Measurements from ENCODE around the gene HPCA.

HPCA gene

DNA sequence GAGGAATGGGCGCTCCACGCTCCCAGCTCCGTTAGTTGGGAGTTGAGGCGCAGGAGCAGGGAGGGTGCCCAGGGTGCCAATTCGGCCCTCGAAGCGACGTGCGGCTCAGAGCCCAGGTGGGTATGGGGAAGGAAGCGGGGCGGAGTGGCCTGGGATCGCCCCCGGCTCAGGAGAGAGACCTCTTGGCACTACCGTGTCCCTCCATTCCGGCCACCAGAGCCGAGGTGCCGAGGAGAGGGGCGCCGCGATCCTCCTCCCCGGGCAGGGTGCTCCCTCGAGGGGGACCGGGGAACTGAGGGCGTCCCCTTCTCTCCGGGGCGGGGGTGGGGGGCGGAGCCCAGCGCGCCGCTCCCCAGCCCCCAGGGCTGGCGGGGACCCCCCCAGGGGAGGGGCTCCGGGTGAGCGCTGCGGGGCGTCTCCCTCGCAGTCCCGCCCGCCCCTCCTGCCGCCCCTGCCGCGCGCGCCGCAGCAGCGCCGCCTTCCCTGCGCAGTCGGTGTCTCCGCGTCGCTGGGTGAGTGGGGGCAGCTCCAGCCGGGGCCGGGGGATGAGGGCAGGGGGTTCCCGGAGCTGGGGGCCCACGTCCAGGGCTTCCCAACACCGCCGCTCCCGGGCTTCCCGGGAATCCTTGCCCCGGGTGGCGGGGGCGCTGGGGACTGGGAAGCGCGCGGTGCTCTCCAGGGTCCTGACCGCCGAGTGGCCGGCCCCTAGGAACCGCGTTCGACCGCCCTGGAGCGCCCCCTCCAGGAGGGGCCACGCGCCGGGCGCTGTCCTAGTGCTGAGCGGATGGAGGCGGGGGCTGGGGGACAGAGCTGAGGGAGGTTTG, at the start of gene HPCA:
Gene HPCA (plus strand): TSS at position 488 of the 824 bp plus-strand sequence. CDS start 2,408 bp downstream, outside the sequence.
- DNase-seq = no peak

DNA sequence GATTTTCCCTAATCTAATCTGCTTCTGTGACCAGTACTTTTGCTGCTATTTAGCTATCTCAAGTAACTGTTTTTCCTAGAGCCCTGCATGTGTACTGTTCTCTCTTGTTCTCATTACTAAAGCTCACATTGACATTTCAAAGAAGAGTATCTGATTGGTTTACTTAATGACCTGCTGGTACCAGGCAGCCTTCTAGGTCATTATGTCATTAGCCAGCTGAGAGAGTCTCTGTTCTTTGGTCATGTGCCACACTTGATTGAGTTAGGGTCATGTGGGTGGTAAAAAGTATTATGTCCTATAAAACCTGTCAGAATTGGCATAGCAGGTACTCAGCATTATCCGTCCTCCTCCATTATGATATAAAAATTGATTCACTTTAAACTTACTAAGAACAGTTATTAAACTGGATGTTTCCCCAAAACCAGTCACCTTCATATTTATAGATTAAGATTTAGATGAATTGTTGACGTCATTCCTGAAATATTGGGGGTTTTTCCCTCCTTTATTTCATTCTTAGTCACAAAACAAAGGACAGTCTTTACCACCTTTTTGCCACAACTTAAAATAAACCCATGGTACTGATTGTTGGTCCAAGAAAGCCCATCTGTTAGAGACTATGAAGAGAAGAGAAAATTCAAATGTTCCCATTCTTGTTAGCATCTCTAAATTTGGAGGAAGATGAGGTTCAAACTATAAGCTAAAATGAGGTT, 37.8 kb upstream of the HPCA start:
- DNase-seq = no peak

DNA sequence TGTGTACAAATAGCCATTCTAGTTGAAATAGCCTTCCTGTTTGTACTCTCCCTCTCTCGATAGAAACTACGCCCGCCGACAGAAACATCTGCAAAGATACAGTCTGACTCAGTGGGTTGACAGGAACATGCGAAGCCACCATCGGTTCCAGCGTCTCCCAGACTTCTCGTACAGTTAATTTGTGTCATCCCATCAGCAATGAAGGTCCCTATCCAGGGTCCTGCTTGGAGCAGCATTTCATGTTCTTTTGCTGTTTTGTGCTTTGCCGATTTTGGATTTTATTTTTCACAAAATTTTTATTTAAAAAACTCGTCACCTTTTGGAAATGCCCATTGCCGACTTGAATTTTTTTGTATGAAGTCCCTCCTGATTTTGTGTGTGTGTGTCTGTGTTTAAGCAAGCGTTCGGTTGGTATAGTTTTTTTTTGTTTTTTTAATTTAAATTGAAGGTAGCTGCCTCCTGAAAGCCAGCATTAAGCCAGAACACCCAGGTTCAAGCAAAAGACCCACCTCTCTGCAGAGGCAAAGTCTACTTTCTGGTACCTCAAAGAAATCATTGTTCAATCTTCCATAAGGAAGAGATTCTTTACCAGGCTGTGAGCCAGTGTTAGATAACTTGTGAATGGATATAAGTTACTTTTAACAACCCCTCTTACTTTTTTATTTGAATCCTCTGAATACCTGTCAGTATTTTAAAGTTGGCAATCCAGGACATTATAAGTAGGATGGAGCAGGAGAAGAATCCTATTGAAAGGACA, 30.3 kb upstream of the HPCA start:
- DNase-seq = no peak

DNA sequence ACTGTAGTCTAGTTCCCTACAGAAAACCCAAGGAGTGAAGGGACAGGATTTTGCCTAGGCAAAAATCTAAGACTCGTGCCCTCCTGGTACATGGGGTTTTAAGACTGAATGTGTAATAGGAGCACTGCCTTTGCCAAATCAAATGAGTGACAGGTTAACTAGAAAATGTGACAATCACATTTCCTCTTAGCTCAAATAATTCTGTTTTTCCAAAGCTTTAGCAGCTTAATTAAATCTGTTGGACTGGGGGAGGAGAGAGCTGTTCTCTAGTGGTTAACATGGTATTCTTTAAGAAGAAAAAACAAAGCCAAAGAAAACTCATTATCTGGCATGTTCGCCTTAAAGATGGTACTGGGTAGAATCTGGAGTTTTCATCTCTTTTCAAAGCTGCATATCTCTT, 28.2 kb upstream of the HPCA start:
- no peak for DNase-seq

DNA sequence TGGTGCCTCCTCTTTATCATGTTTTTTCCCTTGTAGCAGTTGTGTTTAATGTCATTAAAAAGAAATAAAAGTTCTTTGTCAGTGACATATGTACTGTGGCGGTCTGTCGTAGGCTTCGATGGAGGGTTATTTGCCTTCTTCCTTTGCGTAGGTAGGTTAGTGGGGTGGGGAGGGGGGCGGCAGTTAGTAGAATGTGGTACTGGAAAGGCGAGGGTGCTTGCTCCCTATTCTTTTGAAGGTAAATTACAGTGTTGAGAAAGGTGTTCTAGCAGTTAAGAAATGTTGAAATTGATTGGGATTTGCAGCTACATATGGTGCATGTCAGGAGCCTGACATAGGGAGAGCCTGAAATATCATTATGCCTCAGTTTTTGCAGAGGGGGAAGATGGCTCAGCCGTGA, 27.5 kb upstream of the HPCA start:
- DNase-seq = no peak

DNA sequence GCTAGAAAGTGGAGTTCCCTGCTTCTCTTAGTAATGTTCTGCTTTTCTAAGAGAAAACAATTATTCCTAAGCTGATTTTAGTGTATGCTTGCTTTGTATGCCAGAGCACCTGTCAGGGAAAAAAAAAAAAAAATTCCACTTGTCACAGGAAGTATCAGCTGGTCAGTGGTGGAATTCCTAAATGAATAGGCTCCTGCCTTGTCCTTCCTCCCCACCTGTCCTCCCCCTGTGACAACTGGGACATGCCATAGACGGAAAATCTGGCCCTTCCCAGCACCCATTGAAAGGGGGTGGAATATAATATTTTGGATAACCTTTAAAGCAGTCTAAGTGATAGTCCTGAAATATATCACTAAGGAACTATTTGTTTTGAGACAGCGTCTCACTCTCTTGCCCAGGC, 26.4 kb upstream of the HPCA start:
- no peak for DNase-seq

DNA sequence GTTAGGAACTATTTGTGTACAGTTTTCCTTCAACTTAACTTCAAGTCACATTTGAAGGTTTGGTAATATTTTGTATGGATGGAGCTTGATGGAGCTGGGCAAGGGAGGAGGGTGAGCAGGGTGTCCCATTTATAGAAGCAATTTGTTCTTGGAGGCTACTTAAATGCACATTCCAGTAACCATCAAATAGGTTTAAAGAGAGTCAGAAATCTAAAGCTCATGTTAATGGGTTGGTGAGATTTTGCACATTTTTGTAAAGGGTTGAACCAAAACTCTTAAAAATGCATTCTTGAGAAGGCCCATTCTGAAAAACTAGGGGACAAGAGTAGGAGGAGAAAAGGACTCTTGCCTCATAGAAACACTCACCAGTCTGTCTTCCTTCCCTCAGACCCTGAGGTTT, 25.7 kb upstream of the HPCA start:
- DNase-seq = no peak

DNA sequence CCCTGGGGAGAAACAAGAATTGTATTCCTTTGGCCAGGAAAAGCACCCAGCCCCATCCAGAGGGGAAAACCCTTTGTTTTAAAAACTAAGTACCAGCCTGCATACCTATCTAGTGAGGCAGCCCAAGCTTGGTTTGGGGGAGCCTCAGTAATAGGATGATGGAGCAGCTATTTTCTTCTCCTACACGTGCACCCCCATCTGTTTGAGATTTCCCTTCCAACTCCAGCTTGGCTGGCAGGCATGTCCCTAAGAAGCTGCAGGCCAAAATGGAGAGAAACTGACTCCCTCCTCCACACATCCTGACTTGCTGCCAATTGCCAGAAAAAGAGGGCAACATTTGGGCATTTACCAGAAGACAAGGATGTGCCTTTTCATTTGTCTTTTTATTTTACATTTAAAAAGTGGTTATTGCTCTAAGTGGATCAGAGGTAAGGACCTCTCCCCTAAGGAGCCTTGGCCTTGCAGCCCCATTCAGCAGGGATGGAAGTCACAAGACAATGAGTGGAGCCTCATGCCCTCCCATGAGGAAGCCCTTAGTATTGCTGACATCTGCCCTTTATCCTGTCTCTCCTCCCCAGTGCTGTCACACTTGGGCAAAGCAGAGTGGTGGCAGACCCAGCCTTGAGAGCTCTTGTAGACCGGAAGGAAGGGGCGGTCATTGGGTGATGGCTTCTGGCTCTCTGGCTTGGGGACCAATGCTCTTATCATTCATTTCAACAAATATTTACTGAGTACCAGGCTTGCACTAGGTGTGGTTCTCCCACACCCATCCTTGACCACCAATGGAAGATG, 24.2 kb upstream of the HPCA start:
- DNase-seq = no peak

DNA sequence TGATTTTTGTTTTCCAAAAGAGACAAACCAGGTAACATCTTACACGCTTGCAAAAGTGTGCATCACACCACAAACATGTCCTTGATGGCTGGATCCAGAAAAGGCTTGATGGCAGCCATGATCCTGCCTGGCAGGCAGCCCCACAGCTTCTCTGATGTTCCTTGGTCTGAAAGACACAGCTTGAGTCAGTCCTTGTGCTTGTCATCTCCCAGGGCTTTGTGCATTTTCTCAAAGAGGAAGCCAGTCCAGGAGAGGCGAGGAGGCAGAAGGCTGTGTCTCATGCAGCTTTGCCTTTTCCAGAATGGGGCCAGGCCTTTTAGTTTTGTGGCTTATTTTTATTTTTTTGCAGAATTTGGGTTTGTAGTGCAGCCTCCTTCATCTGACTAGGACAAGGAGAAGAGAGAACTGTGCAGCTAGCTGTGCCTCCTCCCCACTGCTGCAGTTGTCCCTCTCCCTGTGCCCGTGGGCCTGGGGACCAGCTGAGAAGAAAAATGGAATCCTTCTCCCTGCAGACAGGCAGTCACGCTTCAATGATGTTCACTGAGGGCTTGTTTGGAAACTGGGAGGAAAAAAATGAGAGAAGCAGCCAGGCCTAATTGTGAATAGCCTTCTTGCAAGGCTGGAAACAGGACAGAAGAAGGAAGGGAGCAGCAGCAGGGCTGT, 22.9 kb upstream of the HPCA start:
- DNase-seq = no peak

DNA sequence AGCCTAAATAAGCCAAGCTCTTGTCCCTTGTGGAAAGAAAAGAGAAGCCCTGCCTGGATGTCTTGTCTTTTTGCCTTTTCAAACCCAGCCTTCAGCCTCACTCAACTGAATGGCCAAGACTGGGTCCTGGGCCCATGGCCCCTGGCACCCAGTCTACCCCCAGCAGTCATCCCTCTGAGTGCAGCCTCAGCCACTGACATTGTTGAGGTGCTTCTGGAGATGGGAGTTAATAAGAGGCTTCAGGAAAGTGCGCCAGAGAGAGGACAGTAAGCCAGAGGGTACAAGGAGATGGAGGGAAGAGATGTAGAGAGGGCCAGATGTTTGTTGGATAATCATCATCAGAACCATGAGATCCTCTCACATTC, 22.4 kb upstream of the HPCA start:
- DNase-seq = no peak

DNA sequence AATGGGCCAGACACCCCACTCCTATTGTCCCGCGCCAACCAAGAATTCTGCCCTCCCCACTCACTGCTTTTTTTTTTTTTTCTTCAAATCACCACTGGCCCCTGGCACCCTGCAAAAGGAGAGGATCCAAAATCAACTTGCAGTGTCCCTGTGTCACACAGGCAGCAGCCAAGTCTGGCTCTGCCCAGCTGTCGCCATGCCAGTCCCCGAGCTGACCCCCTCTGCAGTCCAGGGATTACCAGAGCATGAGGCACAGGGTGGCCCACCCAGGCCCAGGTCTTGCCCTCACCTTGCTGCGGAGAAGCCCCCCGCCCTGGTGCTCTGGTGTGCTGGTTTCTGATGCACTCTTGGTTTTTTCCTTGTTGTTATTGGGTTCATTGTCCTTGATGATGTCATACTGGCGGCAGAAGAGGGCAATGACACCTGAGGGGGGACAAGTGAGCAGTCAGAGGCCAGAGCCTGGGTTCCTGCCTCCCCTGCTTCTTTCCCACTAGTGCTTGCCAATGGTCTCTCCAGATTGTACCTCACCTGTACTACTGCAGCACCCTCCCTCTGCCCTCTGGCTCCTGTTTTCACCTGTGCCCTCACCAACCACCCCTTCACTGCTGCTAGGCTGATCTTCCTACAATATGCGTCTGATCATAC, 21.8 kb upstream of the HPCA start:
- no peak for DNase-seq

DNA sequence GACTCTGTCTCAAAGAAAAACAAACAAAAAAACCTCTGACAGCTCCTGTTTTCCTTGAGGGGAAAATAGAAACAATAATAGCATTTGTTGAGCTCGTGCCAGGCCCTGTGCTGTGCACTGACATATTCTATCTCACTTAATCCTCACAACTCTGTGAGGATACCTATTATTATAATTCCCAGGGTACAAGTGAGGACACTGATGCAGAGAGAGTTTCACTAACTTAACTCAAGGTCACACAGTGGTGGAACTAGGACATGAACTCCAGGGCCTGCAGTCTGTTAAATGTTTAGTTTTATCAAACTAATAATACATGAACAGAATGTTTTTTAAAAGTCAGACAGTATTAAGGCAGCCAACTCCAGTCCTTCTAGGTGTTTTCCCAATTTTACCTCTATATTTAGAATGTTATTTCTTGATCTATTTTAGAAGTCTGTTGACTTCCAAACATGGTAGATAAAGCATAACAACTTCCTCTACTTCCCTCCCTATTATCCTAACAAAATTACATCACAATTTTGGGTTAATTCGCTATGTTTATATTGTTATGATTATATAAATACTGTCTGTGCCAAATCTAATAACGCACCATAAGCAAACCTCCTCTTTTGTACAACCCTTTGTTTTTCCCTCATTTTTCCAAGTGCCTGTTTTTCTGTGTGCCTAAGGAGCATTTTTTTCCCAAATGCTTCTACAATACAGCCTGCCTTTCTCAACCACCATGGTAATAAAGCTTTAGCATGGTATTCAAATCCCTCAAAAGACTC, 20.5 kb upstream of the HPCA start:
- DNase-seq = no peak

DNA sequence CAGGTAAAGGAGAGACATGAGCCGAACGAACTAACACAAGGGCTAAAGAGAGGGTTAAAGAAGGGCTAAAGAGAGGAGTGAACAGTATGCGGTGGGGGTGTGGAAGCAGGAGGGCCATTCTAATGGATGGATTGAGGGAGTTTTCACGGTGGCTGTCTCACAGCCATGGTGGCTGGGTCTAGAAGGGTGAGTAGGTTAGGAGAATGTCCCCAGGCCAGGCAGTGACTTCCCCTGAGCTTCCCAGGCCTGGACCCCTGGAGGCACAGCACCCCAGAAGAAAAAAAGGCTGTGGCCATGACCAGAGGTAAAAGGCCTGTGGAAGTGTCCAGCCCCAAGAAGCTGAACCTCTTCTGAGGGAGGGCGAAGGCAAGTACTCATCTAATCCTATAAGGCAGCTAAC, 19.1 kb upstream of the HPCA start:
- no peak for DNase-seq

DNA sequence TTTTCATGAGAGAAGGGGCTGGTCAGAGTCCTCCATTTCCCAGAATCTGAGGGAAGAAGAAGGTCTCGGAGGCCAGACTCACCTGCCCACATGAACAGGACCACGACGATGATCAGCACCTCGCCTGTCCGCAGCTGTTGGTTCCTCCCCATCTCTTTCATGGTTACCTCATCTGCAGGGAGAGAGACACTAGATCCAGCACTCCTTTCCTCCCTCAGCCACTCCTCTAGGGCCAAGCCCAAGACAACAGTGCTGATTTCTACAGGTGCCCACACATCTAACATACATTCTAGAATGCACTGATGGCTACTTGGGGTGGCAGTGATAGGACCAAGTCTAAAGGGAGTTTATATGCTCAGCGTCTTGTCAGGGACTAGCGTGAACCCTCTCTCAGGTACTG, 18.6 kb upstream of the HPCA start:
- DNase-seq = no peak

DNA sequence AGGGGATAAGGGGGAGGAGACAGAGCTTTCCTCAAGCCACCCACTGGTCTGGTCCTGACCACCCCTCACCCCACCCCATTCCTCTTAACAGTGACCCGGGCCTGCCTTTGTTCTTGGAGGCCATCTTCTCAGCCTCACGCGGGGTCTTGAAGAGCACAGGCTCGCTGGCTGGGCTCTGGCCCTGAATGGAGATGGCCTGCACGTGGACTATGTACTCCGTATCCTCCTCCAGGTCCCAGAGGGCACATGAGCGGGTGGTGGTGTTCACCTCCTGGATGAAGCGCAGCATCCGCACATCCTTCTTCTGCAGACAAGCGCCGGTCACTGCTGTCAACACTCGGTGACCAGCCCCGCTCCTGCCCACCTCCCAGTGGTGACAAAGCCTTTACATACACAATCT, 18.2 kb upstream of the HPCA start:
- DNase-seq = no peak

DNA sequence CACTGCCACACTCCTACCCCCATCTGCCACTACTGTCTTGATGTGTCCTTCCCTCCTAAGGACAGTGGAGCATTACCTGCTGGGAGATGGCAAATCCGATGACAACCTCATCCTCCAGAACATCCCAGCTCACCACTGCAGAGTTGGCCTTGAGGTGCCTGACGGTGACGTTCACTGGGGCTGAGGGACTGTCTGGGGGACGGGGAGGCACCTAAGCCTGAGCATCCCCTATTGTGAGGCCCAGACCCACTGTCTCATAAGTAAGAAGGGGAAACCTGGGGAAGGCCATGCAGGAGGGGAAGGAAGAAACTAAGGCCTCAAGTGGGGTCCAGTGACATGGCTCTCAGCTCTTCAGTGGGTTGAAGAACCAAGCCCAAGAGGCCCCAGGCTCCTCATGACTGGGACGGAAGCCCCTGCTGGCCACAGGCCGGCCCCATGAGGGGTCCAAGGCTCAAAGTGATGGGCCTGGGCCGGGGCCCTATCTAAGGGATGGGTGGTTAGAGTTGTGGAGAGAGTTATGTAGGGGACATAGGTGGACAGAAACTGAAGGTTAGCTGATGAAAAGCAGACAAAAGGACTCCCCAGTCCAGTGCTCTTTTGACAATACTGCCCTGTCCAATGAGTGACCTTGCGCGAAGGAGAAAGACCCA, 17.4 kb upstream of the HPCA start:
- no peak for DNase-seq

DNA sequence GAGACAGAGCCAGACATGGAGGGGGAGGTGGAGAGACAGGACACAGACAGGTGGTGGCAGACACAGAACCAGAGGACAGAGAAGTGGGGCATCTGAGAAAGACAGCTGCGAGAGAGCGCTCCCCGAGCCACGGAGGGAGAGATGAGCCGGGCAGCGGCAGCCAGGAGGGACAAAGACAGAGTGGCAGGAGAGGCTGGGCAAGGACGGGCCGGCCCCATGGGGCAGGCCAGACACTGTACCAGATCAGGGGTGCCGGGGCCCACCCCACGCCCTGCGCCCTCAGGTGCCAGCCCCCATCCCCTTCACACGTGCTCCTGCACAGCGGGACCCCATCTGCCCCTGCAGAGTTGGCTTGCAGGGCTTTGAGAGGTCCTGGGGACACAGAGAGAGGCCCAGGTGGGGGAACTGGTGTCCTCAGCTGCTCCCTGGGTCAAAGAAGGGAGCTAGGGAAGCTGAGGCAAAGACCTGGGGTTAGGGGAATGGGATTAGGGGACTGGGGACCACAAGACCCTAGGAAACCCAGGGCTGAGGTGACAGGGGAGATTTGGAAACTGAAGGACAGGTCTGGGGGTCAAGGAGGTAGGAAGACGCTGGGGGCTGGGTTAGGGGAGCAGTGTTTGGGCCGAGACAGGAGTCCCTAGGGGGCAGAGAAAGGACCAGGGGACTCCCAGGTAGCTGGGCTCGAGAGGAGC, 16.2 kb upstream of the HPCA start:
- DNase-seq = no peak

DNA sequence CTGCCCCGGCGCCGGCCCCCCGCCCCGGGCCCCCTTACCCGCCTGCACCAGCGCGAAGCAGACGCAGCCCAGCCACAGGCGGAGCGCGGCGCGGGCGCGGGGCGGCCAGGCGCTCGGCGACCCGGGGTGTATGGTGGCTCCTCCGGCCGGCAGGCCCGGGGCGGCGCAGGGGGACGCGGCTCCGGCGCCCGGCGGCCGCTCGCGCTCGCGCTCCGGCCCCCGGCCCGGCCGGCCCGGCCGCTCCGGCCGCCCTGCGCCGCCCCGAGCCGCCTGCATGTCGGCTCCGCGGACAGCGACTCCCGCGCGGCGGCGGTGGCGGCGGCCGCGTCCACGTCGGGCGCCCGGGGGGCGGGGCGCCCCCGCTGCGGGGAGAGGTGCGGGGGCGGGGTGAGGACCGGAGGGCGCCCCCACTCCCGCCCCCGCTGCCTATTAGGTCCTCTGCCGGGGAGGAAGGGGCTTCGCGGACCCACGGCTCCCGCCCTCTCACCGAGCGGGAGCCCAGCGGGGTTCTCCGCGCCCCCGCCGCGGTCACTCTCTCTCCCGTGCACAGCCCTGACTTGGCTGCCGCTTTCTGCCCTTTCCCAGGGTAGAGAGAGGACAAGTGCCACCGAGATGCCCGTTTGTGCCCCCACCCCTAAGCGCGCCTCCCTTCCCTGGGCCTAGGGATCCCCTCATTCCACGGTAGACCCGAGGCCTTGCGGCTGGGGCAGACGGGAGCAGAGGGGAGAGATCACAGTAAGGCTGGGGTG, 15.5 kb upstream of the HPCA start, which contains the start of gene FNDC5:
Gene FNDC5 (minus strand): TSS at position 298 of the 749 bp plus-strand sequence.
- DNase-seq = no peak

Data from activated naive CD4-positive, alpha-beta T cell (primary cell).